SW480 (cell line): ENCODE data around the gene DNAH1.

Experiments
- DNase-seq: peaks from one replicate; pipeline ENCODE4 v3.0.0-alpha.2; 2016; ENCODE audit warnings: low spot score

Gene DNAH1

GRCh38 chr3:52435246-52436101 is 119.4 kb downstream of the DNAH1 start:
- DNase-seq, result no peak

GRCh38 chr3:52436500-52437149 is 120.5 kb downstream of the DNAH1 start:
- no peak for DNase-seq

DNA sequence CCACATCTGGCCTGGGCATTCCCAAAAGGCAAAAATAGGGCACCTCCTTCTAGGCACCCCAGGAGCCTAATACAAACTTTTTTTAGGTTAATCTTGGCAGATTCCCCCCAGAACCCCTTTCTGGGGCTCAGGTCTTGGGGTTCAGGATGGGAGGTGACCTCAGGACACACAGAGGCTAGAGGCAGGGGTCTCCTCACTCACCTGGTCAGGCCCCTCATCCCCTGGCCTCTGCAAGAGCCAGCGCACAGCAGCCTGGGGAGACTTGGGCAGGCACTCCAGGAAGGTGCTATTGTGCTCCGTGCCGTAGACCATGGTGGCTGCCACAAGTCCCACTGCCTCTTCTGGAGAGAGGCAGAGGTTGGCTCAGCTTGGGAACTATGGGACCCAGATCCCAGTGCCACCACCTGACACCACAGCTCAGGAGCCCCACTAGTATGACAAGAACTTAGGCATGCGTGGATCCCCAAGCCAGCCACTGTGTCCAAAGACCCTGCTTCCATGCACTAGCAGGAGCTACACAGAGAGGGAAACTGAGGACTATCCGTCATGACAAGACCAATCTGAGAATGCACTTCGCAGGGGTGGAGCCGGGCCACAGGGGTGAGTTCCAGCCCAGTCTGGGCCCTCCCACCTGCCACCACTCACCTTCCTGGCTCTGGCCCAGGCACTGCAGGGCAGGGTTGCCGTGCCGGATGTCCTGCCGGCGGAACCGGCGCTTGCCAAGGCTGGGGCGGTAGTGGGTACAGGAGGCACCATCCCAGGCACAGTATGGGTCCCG is 121.4 kb downstream of the DNAH1 start:
- no peak for DNase-seq

DNA sequence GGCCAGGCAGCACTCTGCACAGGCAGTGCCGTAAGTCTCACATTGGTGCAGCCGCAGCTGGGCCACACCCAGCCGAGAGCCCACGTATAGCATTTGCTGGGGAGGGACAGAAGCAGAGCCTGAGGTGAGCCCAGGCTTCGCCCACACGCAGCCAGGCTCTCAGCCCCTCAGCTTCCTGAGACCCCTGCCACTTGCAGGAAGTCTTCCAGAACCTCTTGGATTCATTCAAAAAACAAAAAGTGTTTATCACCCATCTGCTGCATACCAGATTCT is 121.9 kb downstream of the DNAH1 start:
- DNase-seq, result no peak

- no peak for DNase-seq
Measured at GRCh38 chr3:52438579-52439425, 122.7 kb downstream of the DNAH1 start.

- DNase-seq, result no peak
Measured at GRCh38 chr3:52439426-52440248, 123.5 kb downstream of the DNAH1 start.

- no peak for DNase-seq
Measured at GRCh38 chr3:52440249-52440551, 124.1 kb downstream of the DNAH1 start.

DNA sequence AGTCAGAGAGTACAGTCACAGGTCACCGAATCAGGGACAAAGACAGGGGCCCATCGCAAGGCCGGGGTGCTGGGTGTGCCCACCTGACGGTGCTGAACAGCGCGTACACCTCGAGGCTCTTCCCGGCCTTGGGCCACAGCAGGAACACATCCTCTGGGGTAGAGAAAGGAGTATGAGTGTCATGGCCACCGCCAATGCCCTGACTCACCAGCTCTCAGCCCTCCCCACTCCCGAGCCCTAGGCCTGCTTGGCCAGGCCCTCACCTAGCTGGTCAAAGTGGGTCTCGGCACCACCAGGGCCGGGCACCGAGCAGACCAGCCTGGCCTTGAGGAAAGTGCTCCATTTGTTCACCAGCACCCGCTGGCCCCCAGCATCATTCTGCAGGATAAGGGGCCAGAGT is 124.6 kb downstream of the DNAH1 start:
- DNase-seq, result no peak

DNA sequence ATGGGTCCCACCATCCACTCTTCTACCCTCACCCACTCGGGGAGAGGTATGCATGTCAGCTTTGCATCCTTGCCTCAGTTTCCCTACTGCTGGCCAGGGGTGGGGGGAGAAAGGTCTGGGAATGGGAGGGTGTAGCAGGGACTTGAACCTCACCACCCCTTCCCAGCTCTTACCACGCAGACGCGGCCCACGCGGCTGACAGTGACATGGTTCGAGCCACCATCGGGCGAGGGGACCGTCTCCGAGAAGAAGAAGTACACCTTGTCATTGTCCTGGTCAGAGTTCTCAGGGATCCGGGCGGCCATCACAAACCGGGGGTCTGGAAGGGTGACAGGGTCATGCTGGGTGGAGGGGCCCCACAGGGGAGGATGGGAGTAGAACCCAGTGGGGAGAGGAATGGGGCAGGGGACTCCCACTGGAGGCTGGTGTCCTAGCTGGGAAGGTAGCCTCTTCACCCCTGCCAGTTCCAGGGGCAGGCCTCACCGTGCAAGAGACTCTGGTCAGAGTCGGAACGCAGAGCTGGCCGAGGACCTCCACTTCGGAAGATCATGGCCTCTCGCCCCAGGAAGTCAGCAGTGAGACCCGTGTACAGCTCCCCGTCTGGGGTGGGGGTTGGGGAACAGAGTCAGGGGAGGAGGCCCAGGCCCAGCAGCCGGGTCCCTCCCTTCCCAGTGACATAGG is 125.1 kb downstream of the DNAH1 start:
- DNase-seq, result no peak

DNA sequence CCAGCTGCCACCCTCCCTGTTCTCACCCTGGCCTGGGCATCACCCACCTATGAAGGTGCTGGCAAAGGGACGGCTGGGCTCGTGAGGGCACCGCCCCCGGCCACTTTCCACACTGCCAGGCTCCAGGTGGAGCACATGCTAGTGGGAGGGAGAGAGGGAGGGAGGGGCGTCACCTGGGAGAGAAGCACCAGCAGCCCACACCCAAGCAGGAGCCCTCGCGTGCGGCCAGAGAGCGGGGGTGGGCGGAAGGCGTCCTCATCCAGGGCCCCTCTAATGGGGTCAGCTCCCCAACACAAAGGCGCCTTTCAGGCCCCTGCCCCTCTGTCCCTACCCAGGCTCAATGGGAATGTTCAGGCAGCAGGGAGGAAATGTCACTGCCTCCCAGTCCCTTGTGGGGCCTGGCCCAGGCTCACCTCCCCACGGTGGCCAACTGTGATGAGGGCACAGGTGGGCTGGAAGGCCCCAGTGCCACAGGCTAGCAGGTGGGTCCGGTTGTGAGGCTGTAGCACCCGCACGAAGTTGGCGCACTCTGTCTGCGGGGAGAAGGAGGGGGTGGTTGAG is 125.7 kb downstream of the DNAH1 start:
- DNase-seq, result no peak

DNA sequence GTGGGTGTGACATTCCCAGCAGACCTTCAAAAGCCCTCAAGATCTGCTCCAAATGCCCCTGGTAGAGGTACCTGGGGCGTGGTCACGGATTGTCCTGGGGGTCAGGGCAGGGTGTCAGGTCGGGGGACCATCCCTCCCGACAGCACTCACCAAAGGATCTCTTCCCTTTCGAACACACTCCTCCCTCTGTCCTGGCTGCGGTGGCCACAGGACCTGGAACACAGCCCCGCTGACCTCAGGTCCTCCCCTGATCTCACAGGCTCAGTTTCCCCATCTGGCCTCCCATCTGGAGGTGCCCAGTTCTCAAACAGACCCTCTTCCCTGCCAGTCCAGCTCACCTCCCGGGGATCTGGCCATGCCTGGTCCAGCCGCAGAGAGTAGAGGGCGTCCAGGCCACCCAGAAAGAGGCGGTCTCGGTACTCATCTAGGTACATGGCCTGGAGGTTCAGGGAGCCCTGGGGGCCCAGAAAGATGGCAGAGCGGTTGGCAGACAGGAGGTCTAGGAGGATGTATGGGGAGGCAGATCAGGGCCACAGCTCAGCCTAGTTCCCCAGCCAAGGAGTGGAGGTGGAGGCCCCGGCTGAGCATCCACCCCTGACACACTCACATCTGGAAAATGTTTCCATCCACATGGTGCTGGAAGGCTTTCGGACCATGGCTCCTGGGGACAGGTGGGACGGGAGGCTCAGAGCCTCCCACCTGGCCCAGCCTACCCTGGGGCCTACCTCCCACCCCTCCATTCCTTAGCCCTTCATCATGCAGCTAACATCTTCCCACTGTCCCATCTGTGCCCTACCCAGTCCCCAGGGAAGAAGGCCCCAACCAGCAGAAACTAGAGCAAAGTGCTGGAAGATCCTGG is 126.5 kb downstream of the DNAH1 start:
- no peak for DNase-seq

GRCh38 chr3:52443268-52443610 is 127.1 kb downstream of the DNAH1 start:
- no peak for DNase-seq

DNA sequence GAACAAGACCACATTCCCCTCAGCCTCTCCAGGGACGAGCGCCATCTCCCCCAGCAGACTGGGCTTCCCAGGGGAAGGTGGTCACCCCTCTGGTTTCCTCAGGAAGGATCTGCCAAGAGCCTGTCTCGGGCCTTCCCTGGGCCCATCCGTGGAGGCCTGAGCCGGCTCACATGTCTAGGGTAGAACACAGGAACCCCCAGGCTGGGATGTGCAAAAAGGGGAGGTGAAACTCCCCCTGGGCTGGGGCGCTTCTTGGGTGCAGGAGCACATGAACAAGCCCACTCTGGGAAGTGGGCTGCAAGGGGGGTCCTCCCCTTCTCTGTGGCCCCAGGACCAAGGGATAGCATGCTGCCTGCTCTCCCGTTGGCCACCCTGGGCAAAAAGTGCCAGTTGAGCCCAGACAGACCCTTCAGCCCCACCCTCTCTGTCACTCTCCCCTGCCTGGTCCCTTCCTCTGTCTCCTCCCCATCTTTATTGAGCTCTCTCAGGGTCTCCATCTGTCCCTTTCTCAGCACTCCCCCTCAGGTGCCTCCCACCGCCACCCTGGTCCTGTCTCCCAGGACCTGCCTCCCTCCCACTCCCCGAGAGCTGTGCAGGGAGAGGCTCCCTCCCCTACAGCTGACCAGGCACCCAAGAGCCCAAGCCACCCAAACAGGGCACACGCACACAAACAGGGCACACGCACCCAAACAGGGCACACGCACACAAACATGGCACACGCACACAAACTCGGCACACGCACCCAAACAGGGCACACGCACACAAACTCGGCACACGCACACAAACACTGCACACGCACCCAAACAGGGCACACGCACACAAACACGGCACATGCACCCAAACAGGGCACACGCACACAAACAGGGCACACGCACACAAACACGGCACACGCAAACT is 127.9 kb downstream of the DNAH1 start:
- no peak for DNase-seq

GRCh38 chr3:52444860-52445793 is 129.0 kb downstream of the DNAH1 start, which contains the start of gene SEMA3G:
TSS of gene SEMA3G (minus strand) at chr3:52445103. CDS start at chr3:52445027, 76 bp downstream.
- DNase-seq, result peak; percentile 76

GRCh38 chr3:52446042-52446441 is 129.9 kb downstream of the DNAH1 start:
- DNase-seq, result no peak

DNA sequence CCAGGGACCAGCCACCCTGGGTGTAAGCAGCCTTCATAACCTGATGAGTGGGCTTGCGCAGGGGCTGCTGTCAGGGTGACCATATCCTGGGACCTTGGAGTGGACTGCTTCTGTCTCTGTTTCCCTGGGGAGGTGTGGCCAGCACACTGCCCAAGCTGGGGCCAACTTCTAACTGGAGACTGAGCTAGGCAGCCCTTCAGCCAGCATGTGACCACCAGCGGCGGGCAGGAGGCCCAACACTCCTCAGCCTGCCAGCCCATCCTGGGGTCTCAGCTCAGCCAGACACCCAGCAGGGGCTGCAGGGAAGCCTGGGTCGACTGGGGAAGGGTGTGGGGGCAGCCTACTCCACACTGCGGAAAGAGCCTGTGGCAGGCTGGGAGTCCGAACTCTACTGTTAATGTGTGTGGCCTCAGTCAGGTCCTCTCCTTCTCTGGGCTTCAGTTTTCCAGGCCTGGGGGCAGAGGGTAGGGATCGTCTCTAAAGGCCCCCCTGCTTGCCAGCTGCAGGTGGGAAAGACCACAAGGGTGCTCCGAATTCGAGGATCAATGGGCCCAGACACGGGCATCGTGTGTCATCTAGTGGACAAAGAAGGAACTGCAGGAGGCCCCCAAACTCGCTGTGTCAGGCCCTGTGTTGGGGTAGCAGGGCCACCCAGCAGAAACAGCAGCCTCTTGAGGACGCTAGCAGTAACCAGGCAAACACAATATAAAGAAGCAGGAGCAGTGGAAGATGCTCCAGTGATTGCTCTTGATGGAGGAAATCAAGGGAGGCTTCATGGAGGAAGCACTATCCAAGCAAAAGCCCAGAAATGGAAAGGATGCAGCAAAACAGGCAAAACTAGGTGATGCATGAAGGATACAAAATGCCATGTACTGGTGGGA is 130.8 kb downstream of the DNAH1 start:
- DNase-seq, result peak; percentile 58
